ENCODE results near the gene PTPRT. TPM values are rescaled to one million over a fixed set of nuclear protein-coding genes. Genes with fewer than 3 reads are reported as not detected.

The PTPRT gene
- total RNA-seq, 1 experiment from 2014 or later, result 0.13 TPM

- Histone ChIP-seq H3K79me1 (ENCODE audit: insufficient read depth, low read depth, low read length, poor library complexity, severe bottlenecking) (no peaks in the 10 kb centered on the region), H3K23me2 (ENCODE audit: insufficient read length, low read depth, low read length, poor library complexity, severe bottlenecking) (no peaks in the 10 kb centered on the region), H4K91ac (ENCODE audit: insufficient read length, low read depth, low read length) (no peak overlapping the region), H3K27me3 (ENCODE audit: insufficient read depth, low read length) (no peaks in the 10 kb centered on the region; the same call in 1 of the 2 replicates), H3K4ac (ENCODE audit: low read depth, low read length) (no peak overlapping the region), H3K56ac (ENCODE audit: insufficient read length, low read depth, low read length) (no peak overlapping the region), H3T11ph (ENCODE audit: low read length) (no peak overlapping the region), H2BK120ac (ENCODE audit: low read depth, low read length, poor library complexity, severe bottlenecking) (no peak overlapping the region), H3K23ac (ENCODE audit: insufficient read length, low read depth, low read length) (no peak overlapping the region), H4K5ac (ENCODE audit: insufficient read length, low read depth, low read length) (no peak overlapping the region), H2AFZ (ENCODE audit: low read length) (no peak overlapping the region), H3K79me2 (ENCODE audit: insufficient read depth, low read length) (no peaks in the 10 kb centered on the region), H2AK5ac (ENCODE audit: insufficient read length, low read length) (no peak overlapping the region), H3K4me1 (ENCODE audit: insufficient read depth, low read length) (no peaks in the 10 kb centered on the region), H3K27ac (ENCODE audit: insufficient read length, low read depth, low read length) (no peak overlapping the region), H3K18ac (ENCODE audit: insufficient read length, low read depth, low read length) (no peak overlapping the region), H3K9ac (ENCODE audit: extremely low read depth, insufficient read length, low read length) (no peak overlapping the region), H3K4me2 (ENCODE audit: insufficient read depth, insufficient read length, low read length) (no peak overlapping the region), H3K14ac (ENCODE audit: insufficient read depth, low read length) (no peak overlapping the region), H2BK12ac (ENCODE audit: insufficient read length, low read depth, low read length) (no peak overlapping the region), H2BK15ac (ENCODE audit: low read depth, low read length) (no peak overlapping the region), H4K20me1 (ENCODE audit: control insufficient read depth, insufficient read depth, insufficient read length) (no peaks in the 10 kb centered on the region), H2BK20ac (ENCODE audit: low read depth, low read length, poor library complexity, severe bottlenecking) (no peak overlapping the region), H3K9me3 (ENCODE audit: control insufficient read depth, low read depth, low read length) (no peaks in the 10 kb centered on the region), H2BK5ac (ENCODE audit: insufficient read length, low read length) (no peak overlapping the region), H4K8ac (replicated peaks; ENCODE audit: insufficient read length, low read depth, low read length) (no peak overlapping the region)
- no peaks in the 10 kb centered on the region for H3K36me3 Mint-ChIP-seq (ENCODE audit: insufficient read depth in 1 of 3, low read depth in 3 of 3)
- WGBS (ENCODE audit: extremely low coverage, insufficient read length, low lambda C conversion rate), result no CpG with 5 or more reads among the region's 3 CpGs
- no peak for DNase-seq
- no peak overlapping the region for H3K27ac Mint-ChIP-seq
- no peak overlapping the region for H3K4me3 Mint-ChIP-seq
- H3K27me3 Mint-ChIP-seq (ENCODE audit: low read depth), result peaks cover 49% of the 10 kb centered on the region
- no peaks in the 10 kb centered on the region; a peak in 1 of 5 replicates for H3K9me3 Mint-ChIP-seq
- peaks cover 7 to 12% of the 10 kb centered on the region in 2 experiments for H3K4me1 Mint-ChIP-seq
- TF ChIP-seq CTCF (conservative IDR thresholded peaks at IDR 0.05), result no peak
Observed at GRCh38 chr20:43023836-43024235, 165.9 kb downstream of the PTPRT start.
